NCI-H2196 treated with DMSO at 0.1 percent for 48 hours (cell line): ENCODE measurements around the gene SMG1.

ENCODE experiments used
- DNase-seq: peaks from one replicate; lab custom pipeline; 2025; ENCODE audit not compliant: unreplicated experiment; lab: John Stamatoyannopoulos, UW

SMG1 gene

GRCh38 chr16:18853694-18854093, 72.5 kb downstream of the SMG1 start:
- no peak for DNase-seq

GRCh38 chr16:18852647-18853046, 73.6 kb downstream of the SMG1 start:
- no peak for DNase-seq

GRCh38 chr16:18846416-18846815, 79.8 kb downstream of the SMG1 start:
- no peak for DNase-seq

- DNase-seq, result no peak
Measured at GRCh38 chr16:18842565-18842964, 83.6 kb downstream of the SMG1 start.

GRCh38 chr16:18841833-18842525, 84.2 kb downstream of the SMG1 start:
- no peak for DNase-seq

- no peak for DNase-seq
Measured at GRCh38 chr16:18839555-18839954, 86.7 kb downstream of the SMG1 start.

- DNase-seq, result no peak
Measured at GRCh38 chr16:18836702-18837101, 89.5 kb downstream of the SMG1 start.

- no peak for DNase-seq
Measured at GRCh38 chr16:18834864-18835263, 91.3 kb downstream of the SMG1 start.

- DNase-seq, result no peak
Measured at GRCh38 chr16:18833707-18834505, 92.3 kb downstream of the SMG1 start.

- DNase-seq, result no peak
Measured at GRCh38 chr16:18832613-18833012, 93.6 kb downstream of the SMG1 start.

- no peak for DNase-seq
Measured at GRCh38 chr16:18832006-18832405, 94.2 kb downstream of the SMG1 start.

GRCh38 chr16:18829251-18829650, 97.0 kb downstream of the SMG1 start:
- no peak for DNase-seq

GRCh38 chr16:18827890-18828289, 98.3 kb downstream of the SMG1 start:
- DNase-seq, result no peak

GRCh38 chr16:18816286-18816685, 109.9 kb downstream of the SMG1 start:
- DNase-seq, result no peak

GRCh38 chr16:18811925-18812324, 114.3 kb downstream of the SMG1 start:
- no peak for DNase-seq

- DNase-seq, result no peak
Measured at GRCh38 chr16:18809165-18809564, 117.0 kb downstream of the SMG1 start.

- DNase-seq, result no peak
Measured at GRCh38 chr16:18805257-18805773, 120.9 kb downstream of the SMG1 start.

GRCh38 chr16:18804540-18804939, 121.7 kb downstream of the SMG1 start:
- DNase-seq, result no peak

GRCh38 chr16:18803569-18804462, 122.4 kb downstream of the SMG1 start:
- DNase-seq, result no peak

GRCh38 chr16:18802767-18803343, 123.4 kb downstream of the SMG1 start:
- no peak for DNase-seq
